Measurements from ENCODE around the gene BCAS3.

DNA sequence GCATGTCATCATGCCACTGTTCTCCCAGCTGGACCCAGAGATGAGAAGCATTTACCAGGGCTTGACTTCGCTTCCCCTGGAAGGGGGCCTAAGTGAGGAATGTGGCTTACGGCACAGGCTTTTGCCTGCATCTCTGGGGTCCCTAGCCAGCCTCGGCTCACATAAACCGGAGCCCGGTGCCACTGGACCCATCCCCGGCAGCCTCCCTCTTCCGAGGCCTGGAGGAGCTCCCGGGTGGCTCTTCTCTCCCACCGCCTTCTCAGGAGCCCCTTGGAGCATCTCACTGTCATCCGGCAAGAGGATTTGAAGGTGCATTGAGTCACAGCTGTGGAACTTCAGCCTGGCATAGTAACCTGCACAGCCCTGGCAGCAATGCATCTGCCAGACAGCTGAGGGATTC lies 692.1 kb downstream of the BCAS3 start:
- TF ChIP-seq POLR2AphosphoS5 (IDR thresholded peaks at IDR 0.05), result no peak
- TF ChIP-seq, protein P1, sequence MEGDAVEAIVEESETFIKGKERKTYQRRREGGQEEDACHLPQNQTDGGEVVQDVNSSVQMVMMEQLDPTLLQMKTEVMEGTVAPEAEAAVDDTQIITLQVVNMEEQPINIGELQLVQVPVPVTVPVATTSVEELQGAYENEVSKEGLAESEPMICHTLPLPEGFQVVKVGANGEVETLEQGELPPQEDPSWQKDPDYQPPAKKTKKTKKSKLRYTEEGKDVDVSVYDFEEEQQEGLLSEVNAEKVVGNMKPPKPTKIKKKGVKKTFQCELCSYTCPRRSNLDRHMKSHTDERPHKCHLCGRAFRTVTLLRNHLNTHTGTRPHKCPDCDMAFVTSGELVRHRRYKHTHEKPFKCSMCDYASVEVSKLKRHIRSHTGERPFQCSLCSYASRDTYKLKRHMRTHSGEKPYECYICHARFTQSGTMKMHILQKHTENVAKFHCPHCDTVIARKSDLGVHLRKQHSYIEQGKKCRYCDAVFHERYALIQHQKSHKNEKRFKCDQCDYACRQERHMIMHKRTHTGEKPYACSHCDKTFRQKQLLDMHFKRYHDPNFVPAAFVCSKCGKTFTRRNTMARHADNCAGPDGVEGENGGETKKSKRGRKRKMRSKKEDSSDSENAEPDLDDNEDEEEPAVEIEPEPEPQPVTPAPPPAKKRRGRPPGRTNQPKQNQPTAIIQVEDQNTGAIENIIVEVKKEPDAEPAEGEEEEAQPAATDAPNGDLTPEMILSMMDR (IDR thresholded peaks at IDR 0.05), result no peak
- TF ChIP-seq POLR2A (IDR thresholded peaks at IDR 0.05), result no peak
- no peak for TF ChIP-seq EP300 (IDR thresholded peaks at IDR 0.05)
